H1 (cell line): ENCODE measurements around the gene GSX1. TPM values are rescaled to one million over a fixed set of nuclear protein-coding genes. Genes with fewer than 3 reads are reported as not detected.

Experiments
- CTCF ChIA-PET: fragments of 300-600 bp; sonication (Branson Sonifier 250); formaldehyde crosslinking; loops from one replicate; lab custom pipeline; 2021; ENCODE audit not compliant: partially characterized antibody; lab: Charles Lee
- POLR2A ChIA-PET: fragments of 300-600 bp; sonication (Branson Sonifier 250); formaldehyde crosslinking; loops from one replicate; lab custom pipeline; 2021; ENCODE audit warnings: inconsistent platforms; ENCODE audit not compliant: partially characterized antibody; lab: Charles Lee
- DNase-seq, 2 experiments: peaks; one replicate each; pipeline versions ENCODE4 v3.0.0 to v3.0.0-alpha.2; 2010 to 2022; ENCODE audit warnings: low spot score in 2 of 2, low read depth in 1 of 2, mixed read lengths in 1 of 2
- FAIRE-seq: peaks from 2 replicates; lab custom pipeline; 2011; peaks lifted over from hg19 to GRCh38; lab: Jason Lieb, UNC
- H2AFZ ChIP-seq: 2 replicates; pipeline ENCODE4 v1.8.1; 2012; ENCODE audit warnings: low read length, inconsistent platforms
- H2AK5ac ChIP-seq: 2 replicates; pipeline ENCODE4 v1.6.1; 2013; ENCODE audit warnings: low read depth, low read length
- H2BK120ac ChIP-seq: replicated peaks from 2 replicates; pipeline ENCODE3; 2013; ENCODE audit warnings: low read depth, low read length, inconsistent platforms
- H2BK12ac ChIP-seq: 2 replicates; pipeline ENCODE4 v1.6.1; 2013; ENCODE audit warnings: low read depth, low read length
- H2BK15ac ChIP-seq: 2 replicates; pipeline ENCODE4 v1.6.1; 2013; ENCODE audit warnings: low read length
- H2BK20ac ChIP-seq: 2 replicates; pipeline ENCODE4 v1.6.1; 2013; ENCODE audit warnings: low read length
- H2BK5ac ChIP-seq: 2 replicates; pipeline ENCODE4 v1.6.1; 2013; ENCODE audit warnings: low read depth, low read length
- H3K14ac ChIP-seq: 2 replicates; pipeline ENCODE4 v1.6.1; 2013; ENCODE audit warnings: inconsistent platforms; ENCODE audit not compliant: insufficient read length
- H3K18ac ChIP-seq: 2 replicates; pipeline ENCODE4 v1.6.1; 2013; ENCODE audit warnings: low read length; ENCODE audit errors: extremely low read depth
- H3K23ac ChIP-seq: 2 replicates; pipeline ENCODE4 v1.6.1; 2013; ENCODE audit warnings: inconsistent platforms; ENCODE audit not compliant: insufficient read length
- H3K23me2 ChIP-seq: 2 replicates; pipeline ENCODE4 v1.6.1; 2013; ENCODE audit warnings: low read depth, low read length
- H3K27ac ChIP-seq: 2 replicates; pipeline ENCODE4 v1.6.1; 2011; ENCODE audit warnings: low read depth, low read length, inconsistent platforms
- H3K27me3 ChIP-seq, 4 experiments: replicated peaks in 1 of 4; 1 replicate in 1 of 4; 2 replicates in 3 of 4; pipeline versions ENCODE4 v1.6.1 to v1.8.1; 2011 to 2013; ENCODE audit warnings: low read length in 3 of 4, mild to moderate bottlenecking in 3 of 4, inconsistent platforms in 2 of 4, mixed read lengths in 2 of 4, moderate library complexity in 1 of 4; ENCODE audit not compliant: control insufficient read depth in 3 of 4, insufficient read depth in 3 of 4; ENCODE audit errors: extremely low read depth in 1 of 4
- H3K36me3 ChIP-seq, 4 experiments: 2 replicates each; pipeline versions ENCODE4 v1.6.1 to v1.8.1; 2011 to 2013; ENCODE audit warnings: mild to moderate bottlenecking in 4 of 4, low read length in 3 of 4, moderate library complexity in 2 of 4, control low read depth in 1 of 4, inconsistent platforms in 1 of 4; ENCODE audit not compliant: insufficient read depth in 4 of 4, control insufficient read depth in 2 of 4
- H3K4ac ChIP-seq: replicated peaks from 2 replicates; pipeline ENCODE3; 2013; ENCODE audit warnings: low read length, low read depth, mixed read lengths, inconsistent platforms; ENCODE audit not compliant: insufficient read length
- H3K4me1 ChIP-seq, 4 experiments: replicated peaks in 1 of 4; 1 replicate in 1 of 4; 2 replicates in 3 of 4; pipeline versions ENCODE4 v1.6.1 to v1.8.1; 2011 to 2013; ENCODE audit warnings: low read length in 3 of 4, inconsistent platforms in 2 of 4, mixed read lengths in 1 of 4; ENCODE audit not compliant: insufficient read depth in 4 of 4, control insufficient read depth in 3 of 4
- H3K4me2 ChIP-seq, 2 experiments: 2 replicates each; pipeline versions ENCODE4 v1.6.1 to v1.8.1; 2011 to 2013; ENCODE audit warnings: low read depth in 2 of 2, low read length in 2 of 2, control low read depth in 1 of 2, inconsistent platforms in 1 of 2, mild to moderate bottlenecking in 1 of 2; ENCODE audit not compliant: insufficient read depth in 1 of 2
- H3K4me3 ChIP-seq, 4 experiments: fragments of 200-600, 300-600 bp in 1 of 4; sonication (generic), shearing (Covaris generic), sonication (Bioruptor Twin) in 1 of 4; 2 replicates each; pipeline versions ENCODE4 v1.5.1 to v1.8.1; 2011 to 2016; ENCODE audit warnings: low read length in 4 of 4, low read depth in 3 of 4, control low read depth in 2 of 4, inconsistent platforms in 2 of 4, mild to moderate bottlenecking in 2 of 4, mixed read lengths in 1 of 4, moderate library complexity in 1 of 4; ENCODE audit not compliant: insufficient read depth in 2 of 4; ENCODE audit errors: extremely low read depth in 1 of 4
- H3K56ac ChIP-seq: replicated peaks from 2 replicates; pipeline ENCODE3; 2013; ENCODE audit warnings: low read depth, mild to moderate bottlenecking, mixed read lengths, low read length, inconsistent platforms; ENCODE audit not compliant: insufficient read length
- H3K79me1 ChIP-seq: 2 replicates; pipeline ENCODE4 v1.6.1; 2013; ENCODE audit warnings: low read depth, low read length, control low read depth
- H3K79me2 ChIP-seq, 2 experiments: 2 replicates each; pipeline versions ENCODE4 v1.6.1 to v1.8.1; 2012 to 2013; ENCODE audit warnings: low read length in 2 of 2, mild to moderate bottlenecking in 2 of 2, inconsistent platforms in 1 of 2; ENCODE audit not compliant: insufficient read depth in 2 of 2, control insufficient read depth in 1 of 2
- H3K9ac ChIP-seq, 4 experiments: replicated peaks in 1 of 4; 1 replicate in 1 of 4; 2 replicates in 3 of 4; pipeline versions ENCODE4 v1.6.1 to v1.8.1; 2011 to 2013; ENCODE audit warnings: low read depth in 3 of 4, low read length in 3 of 4, control low read depth in 2 of 4, mild to moderate bottlenecking in 2 of 4, moderate library complexity in 2 of 4, inconsistent platforms in 1 of 4; ENCODE audit errors: extremely low read depth in 1 of 4
- H3K9me3 ChIP-seq, 2 experiments: 2 replicates each; pipeline versions ENCODE4 v1.6.1 to v1.8.1; 2012 to 2013; ENCODE audit warnings: mild to moderate bottlenecking in 2 of 2, moderate library complexity in 2 of 2, control low read depth in 1 of 2, inconsistent platforms in 1 of 2, low read depth in 1 of 2, low read length in 1 of 2, mixed read lengths in 1 of 2; ENCODE audit not compliant: insufficient read depth in 2 of 2
- H4K20me1 ChIP-seq, 2 experiments: replicated peaks in 1 of 2; 2 replicates each; pipeline versions ENCODE3 to v1.8.1; 2011 to 2013; ENCODE audit warnings: inconsistent platforms in 2 of 2, low read length in 2 of 2, mild to moderate bottlenecking in 1 of 2; ENCODE audit not compliant: insufficient read depth in 2 of 2, control insufficient read depth in 1 of 2
- H4K5ac ChIP-seq: 2 replicates; pipeline ENCODE4 v1.6.1; 2013; ENCODE audit warnings: low read length, low read depth, mixed read lengths, inconsistent platforms; ENCODE audit not compliant: insufficient read length
- H4K8ac ChIP-seq: 2 replicates; pipeline ENCODE4 v1.8.0; 2013; ENCODE audit warnings: mild to moderate bottlenecking, moderate library complexity, low read length, inconsistent platforms; ENCODE audit not compliant: insufficient read depth; ENCODE audit errors: extremely low read depth
- H4K91ac ChIP-seq: replicated peaks from 2 replicates; pipeline ENCODE3; 2013; ENCODE audit warnings: low read length, mixed read lengths, inconsistent platforms; ENCODE audit not compliant: insufficient read length
- ATF2 ChIP-seq: IDR thresholded peaks from 2 replicates; pipeline ENCODE4 v1.6.1; 2012; ENCODE audit warnings: low read length, inconsistent platforms
- ATF3 ChIP-seq: IDR thresholded peaks from 2 replicates; pipeline ENCODE4 v1.6.1; 2011; ENCODE audit warnings: low read depth, mild to moderate bottlenecking, low read length; ENCODE audit not compliant: insufficient read depth
- CEBPB ChIP-seq: IDR thresholded peaks from 2 replicates; pipeline ENCODE4 v1.6.1; 2012; ENCODE audit warnings: low read depth, low read length
- CREB1 ChIP-seq: IDR thresholded peaks from 2 replicates; pipeline ENCODE4 v1.6.1; 2012; ENCODE audit warnings: inconsistent platforms
- EP300 ChIP-seq, 2 experiments: IDR thresholded peaks; 1 replicate in 1 of 2; 2 replicates in 1 of 2; pipeline ENCODE4 v1.6.1; 2011 to 2012; ENCODE audit warnings: low read depth in 2 of 2, low read length in 2 of 2, mild to moderate bottlenecking in 2 of 2, borderline replicate concordance in 1 of 2, inconsistent platforms in 1 of 2, moderate library complexity in 1 of 2
- EZH2 ChIP-seq: fragments of 200-600 bp; sonication (generic); IDR thresholded peaks from 2 replicates; pipeline ENCODE4 v1.7.1; 2012; ENCODE audit warnings: low read depth, mild to moderate bottlenecking, moderate library complexity, low read length, inconsistent platforms; ENCODE audit not compliant: severe bottlenecking
- HDAC2 ChIP-seq, 2 experiments: fragments of 300-600 bp in 1 of 2; sonication (generic) in 1 of 2; IDR thresholded peaks; 2 replicates each; pipeline ENCODE4 v1.6.1; 2011 to 2012; ENCODE audit warnings: low read depth in 2 of 2, low read length in 2 of 2, mild to moderate bottlenecking in 2 of 2, moderate library complexity in 2 of 2, borderline replicate concordance in 1 of 2, inconsistent platforms in 1 of 2
- KDM1A ChIP-seq: fragments of 200-600, 300-600 bp; sonication (generic); IDR thresholded peaks from 2 replicates; pipeline ENCODE4 v1.7.1; 2016; ENCODE audit warnings: mild to moderate bottlenecking, low read length, borderline replicate concordance
- NRF1 ChIP-seq: IDR thresholded peaks from 2 replicates; pipeline ENCODE4 v1.6.1; 2011; ENCODE audit warnings: mild to moderate bottlenecking, low read depth, low read length, improper control_type of control experiment
- PHF8 ChIP-seq: fragments of 200-600 bp; sonication (generic); conservative IDR thresholded peaks from 2 replicates; pipeline ENCODE4 v1.7.1; 2012; ENCODE audit warnings: low read depth, mild to moderate bottlenecking, inconsistent platforms, low read length, moderate library complexity
- SP1 ChIP-seq: IDR thresholded peaks from 2 replicates; pipeline ENCODE4 v1.6.1; 2011; ENCODE audit warnings: low read depth, low read length
- WGBS, 2 experiments: shearing (Covaris generic) in 1 of 2; methylation state at CpG; one replicate each; pipeline versions ENCODE4 v1.1.6 to v1.1.7; 2013 to 2015; ENCODE audit warnings: low lambda C conversion rate in 2 of 2, mixed read lengths in 2 of 2, inconsistent platforms in 1 of 2, low coverage in 1 of 2, missing lambda C conversion rate in 1 of 2; ENCODE audit not compliant: insufficient replicate concordance in 2 of 2, insufficient coverage in 1 of 2, insufficient read length in 1 of 2; ENCODE audit errors: extremely low coverage in 1 of 2, missing lambda C conversion rate in 1 of 2; 5-methylcytosine and 5-hydroxymethylcytosine counted together
- polyA plus RNA-seq, 7 experiments: library from polyadenylated mRNA; depleted of rRNA in 3 of 7; stranded (reverse) in 5 of 7; unstranded in 2 of 7; fragments of >200 nt in 5 of 7; fragments of 200-250 nt in 2 of 7; gene quantifications; 1 replicate in 5 of 7; 2 replicates in 1 of 7; 4 replicates in 1 of 7; pipeline versions ENCODE4 v1.2.1 to v1.2.3, GENCODE V29; 2011 to 2013; ENCODE audit warnings: missing spikeins in 2 of 7, mixed read lengths in 2 of 7
- total RNA-seq: library from RNA; stranded (reverse); fragmentation: NEBNext Ultra II Directional; extraction: Animal tissue kit (Norgen Biotek cat#: 25700); gene quantifications from 2 replicates; pipeline ENCODE4 v1.2.1, GENCODE V29; 2021

GSX1 gene
- total and polyA plus RNA-seq, 2 of the 8 experiments (the other 6 are each of a cell fraction or from before 2014, with no cell fraction given), result not detected

- Histone ChIP-seq H4K8ac (no peak overlapping the region), H3K27ac (no peak overlapping the region), H3K4ac (no peak overlapping the region), H3K18ac (no peak overlapping the region), H3K27me3 (peaks cover 67 to 77% (median 70%) of the 10 kb centered on the region in 4 experiments), H3K23me2 (peaks cover 5% of the 10 kb centered on the region; the same call in 1 of the 2 replicates), H4K5ac (no peak overlapping the region), H3K9me3 (no peaks in the 10 kb centered on the region), H2BK15ac (no peak overlapping the region), H2AK5ac (no peak overlapping the region), H2BK5ac (no peak overlapping the region), H3K14ac (no peak overlapping the region), H3K4me1 (peaks cover 5 to 31% (median 20%) of the 10 kb centered on the region in 4 experiments), H4K20me1 (peaks cover 17 to 27% of the 10 kb centered on the region in 2 experiments), H2AFZ (no peak overlapping the region), H2BK120ac (no peak overlapping the region), H4K91ac (no peak overlapping the region), H2BK20ac (no peak overlapping the region), H3K4me3 (peak overlapping the region in 1 of 4 experiments; percentile 54; a peak in 2 of 8 replicates), H3K56ac (no peak overlapping the region), H3K4me2 (peak overlapping the region; percentile 49 to 65; a peak in 2 of 4 replicates), H2BK12ac (no peak overlapping the region), H3K9ac (no peak overlapping the region), H3K23ac (no peak overlapping the region), H3K79me2 (no peaks in the 10 kb centered on the region), H3K36me3 (peaks cover 0 to 4% (median 0%) of the 10 kb centered on the region in 4 experiments; a peak in 1 of 8 replicates), H3K79me1 (no peaks in the 10 kb centered on the region)
- ChIA-PET CTCF (interaction anchor here (0.7 to 14.1 kb wide), 8 partner anchors 10 to 969 kb away, joined by 3 to 154 read pairs (median 4); no protein-coding TSS in a partner anchor), POLR2A (interaction anchor here (0.9 kb wide), 1 partner anchor 33 kb away, joined by 3 read pairs; no protein-coding TSS in a partner anchor)
- DNase-seq, result no peak
- 28% methylated on average over 6 of the region's 6 CpGs; no CpG with 5 or more reads in 1 of the 2 experiments for WGBS, 2 experiments
- no peak for FAIRE-seq
- TF ChIP-seq PHF8 (no peak), EZH2 (no peak), HDAC2 (IDR thresholded peaks at IDR 0.05; ENCODE audit: borderline replicate concordance in 1 of 2, low read depth in 2 of 2, low read length in 2 of 2) (no peak), CEBPB (no peak), NRF1 (no peak), CREB1 (no peak), EP300 (IDR thresholded peaks at IDR 0.05; ENCODE audit: borderline replicate concordance in 1 of 2, low read depth in 2 of 2, low read length in 2 of 2) (no peak), ATF2 (no peak), ATF3 (no peak), SP1 (no peak), KDM1A (no peak)
These were observed 3.2 kb upstream of the GSX1 start for GRCh38 chr13:27789153-27789494.
